Middle frontal gyrus (tissue), 1 donor: Measurements from ENCODE around the gene MORN1.

Source experiments
- DNase-seq: peaks from one replicate; pipeline ENCODE4 v3.0.0-alpha.2; 2015; ENCODE audit warnings: low spot score; ENCODE audit errors: extremely low spot score

MORN1 gene

DNA sequence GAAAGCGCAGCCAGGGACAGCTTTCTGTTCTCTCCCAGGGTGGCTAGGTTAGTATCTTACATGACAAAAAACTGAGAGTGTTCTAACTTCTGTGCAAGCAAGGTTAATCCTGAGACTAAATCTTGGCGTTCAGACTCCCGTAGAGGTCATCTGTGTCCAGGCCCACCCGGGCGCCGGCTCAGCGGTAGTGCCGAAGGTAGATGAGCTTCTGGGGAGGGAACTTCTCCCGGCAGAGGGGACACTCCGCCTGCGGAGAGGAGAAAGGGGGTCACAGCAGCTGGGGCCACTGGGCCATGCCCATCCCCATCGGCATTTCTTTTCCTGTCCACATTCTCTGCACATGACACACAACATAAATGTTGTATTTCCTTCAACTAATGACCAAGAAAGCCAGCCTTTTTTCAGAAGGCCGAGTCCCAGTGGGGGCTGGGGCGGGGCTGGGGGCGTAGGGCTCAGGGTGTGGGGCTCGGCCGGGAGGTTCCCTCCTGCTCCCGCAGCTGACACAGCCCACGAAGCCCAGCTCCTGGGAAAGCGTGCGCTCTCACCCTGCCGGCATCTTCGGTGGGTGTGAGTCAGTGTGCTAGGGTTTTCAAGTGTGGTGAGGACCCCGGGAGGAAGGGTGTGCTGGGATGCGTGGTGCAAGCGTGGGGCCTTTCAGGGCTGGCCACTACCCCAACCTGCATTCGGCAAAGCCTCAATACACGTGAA, 14.4 kb upstream of the MORN1 start:
- DNase-seq = no peak

DNA sequence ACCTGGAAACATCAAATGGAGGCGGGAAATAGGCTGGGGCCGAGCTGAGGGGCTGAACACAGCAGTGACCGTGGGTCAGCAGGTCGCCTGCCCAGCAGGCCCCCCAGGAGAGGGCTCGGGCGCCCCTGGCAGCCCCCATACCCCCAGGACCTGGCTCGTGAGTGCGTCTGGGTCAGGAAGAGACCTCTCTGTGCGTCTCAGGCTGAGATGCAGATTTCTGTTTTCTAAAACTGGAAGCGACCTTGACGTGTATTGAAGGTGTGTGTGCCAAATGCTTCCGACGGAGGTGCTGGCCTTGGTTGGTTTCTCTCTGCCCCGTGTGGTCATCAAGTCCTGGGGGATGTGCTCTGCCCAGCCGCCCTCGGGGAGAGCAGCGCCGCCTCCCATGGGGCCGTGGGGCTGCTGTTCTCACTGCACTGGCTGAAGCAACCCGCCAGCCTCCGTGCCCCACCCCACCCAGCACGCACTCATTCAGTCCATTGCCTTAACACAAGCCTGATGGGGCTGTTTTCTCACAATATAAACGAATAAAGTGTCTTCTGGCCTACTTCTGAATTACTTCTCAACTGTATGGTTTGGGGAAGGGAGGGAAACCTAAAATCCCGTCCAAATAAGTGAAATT, 13.6 kb upstream of the MORN1 start:
- DNase-seq = no peak

DNA sequence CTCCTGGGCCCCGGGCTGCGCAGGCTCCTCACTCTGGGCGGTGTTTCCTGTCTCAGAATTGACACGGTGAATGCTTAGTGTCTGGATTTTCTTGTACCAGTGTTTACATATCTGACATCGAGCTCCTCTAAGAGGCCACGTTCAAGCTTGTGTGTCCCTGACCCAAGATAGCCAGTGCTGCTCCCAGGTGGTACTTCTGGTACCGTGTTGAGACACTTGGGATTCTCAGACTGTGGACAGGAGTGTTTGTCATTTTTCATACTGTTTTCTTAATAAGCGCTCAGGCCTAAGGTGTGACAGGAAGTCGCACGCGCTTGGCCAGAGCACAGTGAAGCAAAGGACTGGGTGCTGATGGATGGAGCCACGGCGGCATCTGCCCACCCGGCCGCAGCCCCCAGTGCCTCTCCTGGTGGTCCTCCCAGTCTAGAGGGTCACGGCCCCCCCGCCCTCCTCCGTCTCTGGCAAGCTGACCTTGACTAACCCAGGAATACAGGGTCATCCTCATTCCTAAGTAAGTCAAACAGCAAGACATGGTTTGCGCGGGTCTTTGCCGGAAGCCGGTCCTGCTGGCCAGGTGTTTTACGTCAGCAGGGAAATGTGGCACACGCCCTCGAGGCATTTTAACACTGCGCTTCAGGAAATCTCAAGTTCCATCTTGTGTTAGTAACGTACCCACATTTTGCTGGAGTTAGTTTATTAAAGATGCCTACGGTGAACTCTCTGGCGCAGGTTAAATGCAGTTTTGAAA, 13.0 kb upstream of the MORN1 start:
- DNase-seq = no peak

DNA sequence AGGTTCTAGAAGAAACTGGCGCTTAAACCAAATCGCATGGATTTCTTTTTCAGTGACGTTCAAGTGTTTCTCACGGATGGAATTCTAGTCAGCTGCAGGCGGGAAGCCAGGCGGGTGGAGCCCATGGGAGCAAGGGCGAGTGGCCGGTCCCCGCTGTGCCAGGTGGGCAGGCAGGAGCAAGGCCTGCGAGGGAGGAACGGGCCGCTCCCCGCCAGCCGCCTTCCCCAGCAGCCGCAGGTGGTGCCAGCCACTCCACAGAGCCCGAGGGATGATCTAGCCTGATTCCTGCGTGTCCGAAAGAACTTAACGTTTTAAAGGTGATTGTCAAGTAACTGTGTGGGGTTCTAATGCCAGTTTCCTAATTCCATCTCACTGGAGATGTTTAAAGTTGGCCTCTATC, 11.9 kb upstream of the MORN1 start:
- no peak for DNase-seq

DNA sequence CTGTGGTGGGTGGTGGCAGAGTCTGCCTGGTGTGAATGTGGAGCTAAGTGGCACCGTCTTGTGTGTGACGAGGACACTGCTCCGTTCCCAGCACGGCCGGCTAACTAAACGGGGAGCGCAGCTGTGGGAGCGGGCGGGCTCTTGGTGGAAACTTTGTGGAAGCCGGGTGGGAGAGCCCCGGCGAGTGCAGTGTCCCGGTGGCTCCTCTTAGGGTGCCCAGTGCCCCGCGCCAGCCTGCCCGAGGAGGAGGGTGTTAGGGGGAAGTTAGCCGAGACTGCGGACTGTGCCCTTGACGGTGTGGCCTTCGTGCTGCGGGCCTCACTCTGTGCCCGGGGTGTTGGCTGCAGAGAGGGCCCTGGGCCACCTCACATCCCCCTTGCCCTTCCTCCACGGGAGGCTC, 11.1 kb upstream of the MORN1 start:
- DNase-seq = no peak

DNA sequence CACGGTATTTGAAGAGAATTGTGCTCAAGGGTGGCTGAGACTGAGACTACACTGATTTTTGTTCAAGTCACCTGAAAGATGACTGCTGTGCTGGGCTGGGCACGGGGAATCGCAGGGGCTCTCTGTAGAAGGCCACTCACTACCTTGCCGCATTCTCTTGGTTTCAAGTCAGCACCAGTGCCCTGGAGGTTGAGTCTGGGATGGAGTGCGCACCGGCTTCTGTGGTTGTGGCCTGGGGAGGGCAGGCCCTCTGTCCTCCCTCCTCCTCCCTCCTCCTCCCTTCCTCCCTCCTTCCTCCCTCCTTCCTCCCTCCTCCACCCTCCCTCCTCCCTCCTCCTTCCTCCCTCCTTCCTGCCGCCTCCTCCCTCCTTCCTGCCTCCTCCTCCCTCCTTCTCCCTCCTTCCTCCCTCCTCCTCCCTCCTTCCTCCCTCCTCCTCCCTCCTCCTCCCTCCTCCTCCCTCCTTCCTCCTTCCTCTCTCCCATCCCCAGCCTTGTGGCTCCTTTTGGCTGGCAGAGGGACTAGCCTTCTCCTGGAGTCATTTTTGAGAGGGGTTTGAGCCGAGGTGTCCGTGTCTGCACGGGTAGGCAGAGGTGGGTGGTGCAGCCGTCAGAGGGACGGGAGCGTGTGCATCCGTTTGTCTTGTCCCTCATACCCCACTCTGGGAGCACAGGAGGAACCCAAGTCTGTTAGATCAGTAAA, 9.7 kb upstream of the MORN1 start:
- DNase-seq = no peak

DNA sequence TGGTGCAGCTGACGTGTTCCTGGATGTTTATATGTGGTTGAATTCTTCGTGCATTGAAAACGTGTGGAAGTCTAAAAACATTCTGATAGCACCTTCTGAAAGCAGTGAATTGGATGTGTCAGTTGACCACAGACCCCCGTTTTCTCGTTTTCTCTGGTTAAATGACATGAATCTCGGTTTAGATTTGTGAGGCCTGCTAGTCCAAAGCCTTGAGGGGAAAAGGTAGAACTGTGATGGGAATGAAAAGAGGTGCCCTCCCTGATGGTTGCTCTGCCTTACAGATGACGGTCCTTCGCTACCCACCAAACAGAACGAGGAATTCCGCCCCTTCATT, 9.2 kb upstream of the MORN1 start:
- DNase-seq = no peak

DNA sequence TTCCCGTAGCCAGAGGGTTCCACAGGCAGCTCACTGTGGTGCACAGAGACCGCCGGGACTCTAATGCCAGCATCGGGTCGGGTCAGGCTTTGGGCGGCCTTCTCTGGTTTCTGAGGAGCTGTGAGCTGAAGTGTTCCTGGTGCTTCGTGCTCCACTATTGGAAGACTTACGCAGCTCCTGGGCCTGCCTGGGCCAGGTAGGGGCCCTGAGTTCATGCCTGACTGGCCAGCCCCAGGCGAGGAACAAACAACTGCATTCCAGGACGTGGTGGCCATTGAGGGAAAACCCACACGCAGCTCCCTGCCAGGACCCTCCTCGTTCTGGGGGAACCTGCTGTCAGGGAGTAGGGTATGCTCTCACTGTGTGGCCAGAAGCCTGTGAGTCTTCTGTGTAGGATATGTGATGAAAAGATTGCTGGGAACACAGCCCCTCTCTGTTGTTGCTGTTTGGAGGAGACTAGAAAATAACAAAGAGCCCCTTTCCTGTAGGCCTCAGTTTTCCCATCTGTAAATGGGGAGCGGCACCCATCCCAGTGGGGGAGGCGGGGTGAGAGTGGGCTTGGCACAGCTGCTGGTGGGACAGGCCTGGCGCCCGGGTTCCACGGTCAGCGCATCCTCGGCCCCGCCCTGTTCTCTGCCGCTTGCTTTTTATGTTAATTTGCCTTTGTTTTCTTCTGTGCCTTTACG, 8.7 kb upstream of the MORN1 start:
- DNase-seq = no peak

DNA sequence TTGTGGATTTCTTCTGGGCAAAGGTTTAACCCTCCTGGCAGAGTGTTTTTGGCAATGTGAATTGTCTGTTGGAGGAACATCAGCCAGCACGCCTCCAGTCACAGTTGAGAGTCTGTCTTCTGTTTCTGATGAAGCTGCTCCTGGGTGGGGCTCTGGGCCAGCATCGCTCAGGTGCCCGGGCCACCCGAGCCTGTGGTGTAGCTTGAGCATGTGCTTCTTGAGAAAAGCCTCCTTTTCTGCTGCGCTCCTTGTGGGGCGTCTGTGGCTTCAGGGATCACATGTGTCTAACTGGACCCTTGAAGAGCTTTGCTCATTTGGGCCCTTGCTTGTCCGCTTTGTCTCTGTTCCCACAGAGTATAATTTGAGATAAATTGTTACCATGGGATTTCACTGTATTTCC, 7.5 kb upstream of the MORN1 start:
- no peak for DNase-seq

DNA sequence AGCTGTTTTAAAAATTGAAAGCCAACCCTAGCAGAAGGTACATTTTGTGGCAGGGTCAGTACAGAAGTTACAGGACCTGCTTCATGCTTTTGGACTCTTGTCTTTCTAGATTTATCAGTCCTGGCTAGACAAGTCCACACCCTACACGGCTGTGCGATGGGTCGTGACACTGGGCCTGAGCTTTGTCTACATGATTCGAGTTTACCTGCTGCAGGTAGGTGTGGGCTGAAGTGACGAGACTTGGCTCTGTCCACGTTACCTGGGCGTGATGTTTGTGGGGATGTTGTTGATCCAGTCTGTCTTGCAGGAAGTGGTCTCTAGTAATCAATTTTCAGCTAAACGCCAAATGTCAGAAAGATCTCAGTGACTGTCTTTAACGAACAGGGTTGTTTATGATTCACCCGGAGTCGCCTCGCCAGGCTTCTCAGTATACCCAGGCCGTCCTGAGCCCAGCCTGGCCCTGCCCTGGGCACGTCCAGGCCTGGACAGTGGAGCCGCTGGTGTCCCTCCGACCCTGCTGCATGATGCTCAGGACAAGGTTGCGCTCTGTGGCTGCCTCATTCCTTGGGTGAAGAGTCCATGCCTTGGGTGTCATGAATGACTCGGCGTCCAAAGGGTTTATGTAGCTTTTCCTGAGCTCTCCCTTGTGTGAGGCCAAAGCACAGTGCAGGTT, 5.8 kb upstream of the MORN1 start:
- no peak for DNase-seq

DNA sequence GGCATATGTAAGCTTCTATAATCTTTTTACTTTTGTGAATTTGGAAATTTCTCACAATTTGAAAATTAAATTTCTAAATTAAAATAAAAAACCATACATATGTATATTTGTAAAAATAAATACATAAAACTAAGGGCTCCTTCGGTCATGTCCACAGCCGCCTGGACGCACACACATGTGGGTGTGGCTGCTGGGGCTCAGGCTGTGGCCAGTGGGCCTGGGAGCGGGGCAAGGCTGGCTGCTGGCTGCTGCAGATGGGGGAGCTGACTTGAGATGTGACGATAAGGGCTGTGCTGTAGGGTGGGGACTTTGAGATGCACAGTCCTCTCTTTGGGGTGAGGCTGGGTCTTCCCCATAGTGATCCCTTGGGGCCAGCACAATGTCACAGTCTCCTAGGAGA, 5.1 kb upstream of the MORN1 start:
- no peak for DNase-seq

DNA sequence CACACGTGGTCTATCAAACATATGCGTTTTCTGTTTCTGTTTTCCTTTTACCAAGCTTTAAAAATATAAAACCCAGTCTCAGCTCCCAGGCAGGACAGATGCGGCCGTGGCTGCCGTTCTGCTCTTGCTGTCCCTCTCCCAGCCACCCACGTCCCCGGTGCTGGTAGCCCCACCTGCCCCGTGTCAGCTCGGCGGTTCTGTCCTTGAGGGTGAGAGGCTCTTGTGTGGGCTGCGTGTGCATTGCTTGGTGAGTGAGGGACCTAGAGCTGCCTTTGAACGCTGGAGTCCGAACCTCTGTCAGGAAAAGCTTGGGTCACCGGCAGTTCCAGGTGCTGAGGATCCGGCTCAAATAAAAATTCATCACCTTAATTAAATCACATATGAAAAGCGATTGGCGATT, 4.7 kb upstream of the MORN1 start:
- no peak for DNase-seq

DNA sequence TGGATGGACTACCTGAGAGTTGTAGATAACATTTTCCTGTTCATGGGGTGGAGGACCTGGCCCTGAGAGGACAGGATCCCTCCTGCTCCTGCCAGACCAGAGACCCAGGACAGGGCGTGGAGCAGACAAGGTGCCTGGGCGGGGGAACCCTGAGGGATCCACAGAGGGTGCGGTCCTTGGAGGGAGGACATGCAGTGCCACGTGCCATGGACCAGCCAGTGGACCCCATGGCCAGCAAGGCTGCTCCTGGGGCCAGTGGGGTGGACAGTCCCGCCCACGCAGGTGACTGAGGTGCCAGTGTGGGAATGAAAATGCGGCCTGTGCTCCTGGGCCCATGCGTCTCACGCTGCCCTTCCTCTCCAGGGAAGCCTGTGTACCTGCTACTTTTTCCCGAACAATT, 3.9 kb upstream of the MORN1 start:
- DNase-seq = no peak

DNA sequence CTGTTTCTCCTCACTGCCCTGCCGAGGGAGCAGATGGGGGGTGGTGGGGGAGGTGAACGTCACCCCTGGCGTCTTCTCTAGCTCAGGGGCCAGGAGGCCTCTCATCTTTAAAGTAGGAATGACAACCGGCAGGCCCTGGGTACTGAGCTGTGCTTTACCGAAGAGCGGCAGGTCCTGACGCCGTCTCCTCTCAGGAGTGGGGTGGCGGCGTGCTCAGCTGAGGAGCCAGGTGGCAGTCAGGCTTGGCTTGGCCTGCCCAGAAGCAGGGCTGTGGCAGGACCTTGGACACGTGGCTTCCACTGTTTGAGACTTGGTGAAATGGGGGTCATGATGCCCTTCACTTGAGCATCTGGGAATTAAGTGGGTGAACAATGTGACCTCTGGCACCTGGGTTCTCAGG, 3.4 kb upstream of the MORN1 start:
- DNase-seq = no peak

DNA sequence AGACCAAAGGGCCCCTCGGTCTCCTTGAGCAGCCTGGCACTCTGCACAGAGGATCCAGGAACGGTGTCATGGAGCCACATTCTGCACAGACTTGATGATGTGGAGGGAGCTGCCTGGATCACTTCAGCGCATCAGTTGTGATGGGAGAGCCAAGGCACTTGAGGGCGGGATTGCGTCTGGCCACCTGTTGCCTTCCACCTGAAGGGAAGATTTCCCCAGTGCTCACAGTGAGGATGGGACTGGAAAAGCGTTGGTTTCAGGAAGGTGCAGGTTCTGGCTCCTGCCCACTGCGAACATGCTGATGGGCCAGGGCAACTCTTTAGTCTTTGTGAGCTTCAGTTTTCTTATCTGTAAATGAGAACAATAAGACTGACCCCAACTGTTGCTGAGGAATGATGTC, 2.9 kb upstream of the MORN1 start:
- DNase-seq = no peak

DNA sequence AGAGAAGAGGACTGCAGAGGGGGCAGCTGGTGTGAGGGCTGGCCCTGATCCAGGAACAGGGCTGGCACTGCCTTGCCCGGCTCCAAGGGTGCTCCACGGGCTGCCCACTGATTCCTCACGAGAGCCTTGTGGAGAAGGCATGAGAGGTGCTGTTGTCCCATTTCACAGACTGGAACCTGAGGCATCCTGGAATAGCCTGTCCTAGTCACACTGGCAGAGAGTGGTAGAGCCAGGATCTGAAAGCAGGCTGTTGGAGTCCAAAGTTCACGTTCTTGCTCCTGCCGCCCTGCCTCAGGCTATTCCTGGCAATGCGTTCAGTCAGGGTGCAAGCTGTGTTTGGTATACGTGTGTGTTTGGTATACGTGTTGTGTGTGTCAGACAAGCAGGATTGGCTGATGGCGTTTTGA, 2.1 kb upstream of the MORN1 start:
- no peak for DNase-seq

DNA sequence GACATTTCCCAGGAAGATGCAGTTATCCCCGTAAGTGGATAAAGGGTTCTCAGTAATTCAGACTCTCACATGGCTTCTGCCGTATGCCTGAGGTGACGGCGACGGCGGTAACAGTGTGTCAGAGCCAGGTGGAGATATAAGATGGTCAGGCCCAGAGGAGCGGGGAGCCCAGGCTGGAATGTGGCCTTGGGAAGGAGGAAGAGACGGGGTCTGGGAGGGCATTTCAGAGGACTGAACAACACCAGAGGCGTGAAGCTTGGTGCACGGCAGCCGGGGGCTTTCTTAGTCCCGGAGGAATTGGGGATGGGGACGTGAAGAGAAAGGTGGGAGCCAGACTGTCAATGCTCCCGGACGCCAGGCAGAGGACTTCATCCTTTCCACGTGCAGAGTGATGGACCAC, 1.3 kb upstream of the MORN1 start:
- DNase-seq = no peak

DNA sequence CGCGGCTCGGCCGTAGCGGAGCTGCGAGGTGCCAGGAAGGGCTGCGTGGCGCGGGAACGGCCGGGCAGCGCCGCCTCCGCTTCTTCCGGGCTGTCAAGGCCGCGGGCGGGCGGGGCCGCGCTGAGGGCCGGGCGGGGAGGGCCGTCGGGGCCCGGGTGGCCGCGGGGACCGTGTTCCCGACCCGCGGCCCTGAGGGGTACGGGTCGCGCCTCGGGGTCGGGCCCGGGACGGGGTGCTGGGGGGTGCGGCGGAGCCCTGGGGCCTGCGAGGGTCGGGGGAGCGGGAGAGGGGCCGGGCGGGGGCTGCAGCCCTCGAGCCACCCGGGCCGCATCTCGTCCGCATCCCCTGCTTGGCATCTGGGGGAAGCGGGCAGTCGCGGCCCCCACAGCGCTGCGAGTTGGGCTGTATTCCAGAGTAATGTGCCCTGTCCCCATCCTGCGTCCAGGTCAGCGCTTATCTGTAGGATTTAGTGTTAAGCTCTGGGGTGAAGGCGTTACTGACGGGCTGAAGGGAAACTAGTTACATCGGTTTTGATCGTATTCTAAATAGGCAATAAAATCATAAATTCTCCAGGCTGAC, 666 bp upstream of the MORN1 start:
- DNase-seq = no peak

DNA sequence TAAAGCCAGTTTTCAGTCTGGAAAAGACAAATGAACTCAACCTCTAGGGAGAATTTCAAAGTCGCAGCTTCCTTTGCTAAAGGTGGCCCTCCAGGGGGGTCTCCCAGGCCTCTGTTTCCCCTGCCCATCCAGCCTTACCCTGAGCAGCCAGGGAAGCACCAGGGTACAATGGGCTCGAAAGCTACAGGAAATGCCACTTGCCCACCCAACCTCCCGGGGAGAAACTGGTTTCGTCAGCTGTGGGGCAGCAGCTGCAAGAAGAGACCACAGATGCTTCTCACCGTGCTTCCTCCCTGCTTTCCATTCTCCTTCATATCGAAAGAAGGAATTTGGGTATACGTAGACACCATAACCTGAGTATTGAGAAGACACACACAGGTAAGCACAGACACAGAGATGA, 1.7 kb downstream of the MORN1 start:
- DNase-seq = no peak

DNA sequence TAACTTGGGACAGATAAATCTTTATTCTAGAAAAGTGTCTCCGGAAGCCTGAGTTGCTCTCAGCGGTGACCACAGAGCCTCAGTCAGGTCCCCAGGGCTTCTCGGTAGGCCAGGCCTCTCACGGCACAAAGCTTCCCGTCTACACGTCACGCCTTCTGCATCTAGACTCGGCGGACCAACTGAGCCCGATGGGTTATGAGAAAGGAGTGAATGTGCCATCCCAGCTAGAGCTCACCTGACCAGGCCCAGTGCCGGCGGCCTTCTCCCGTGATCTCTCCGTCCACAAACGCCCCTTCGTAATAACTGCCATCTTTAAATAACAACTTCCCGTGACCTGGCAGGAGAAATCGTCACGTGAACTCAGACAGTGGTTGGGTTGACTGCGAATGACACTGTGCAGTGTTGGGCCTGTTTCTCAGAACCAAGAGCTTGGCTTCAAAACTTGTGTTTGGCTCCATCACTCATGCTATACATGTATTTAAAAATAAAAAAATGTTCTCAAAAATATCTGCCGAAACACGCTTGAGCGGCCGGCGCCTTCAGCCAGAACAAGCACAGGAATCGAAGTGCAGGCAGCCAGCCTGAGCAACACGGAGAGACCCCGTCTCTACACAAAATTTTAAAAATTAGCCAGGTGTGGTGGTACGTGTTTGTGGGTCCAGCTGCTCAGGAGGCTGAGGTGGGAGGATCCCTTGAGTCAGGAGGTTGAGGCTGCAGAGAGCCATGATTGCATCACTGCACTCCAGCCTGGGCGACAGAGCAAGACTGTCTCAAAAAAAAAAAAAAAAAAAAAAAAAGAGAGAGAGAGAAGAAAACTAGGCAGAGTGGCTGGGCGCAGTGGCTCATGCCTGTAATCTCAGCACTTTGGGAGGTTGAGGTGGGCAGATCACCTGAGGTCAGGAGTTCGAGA, 3.1 kb downstream of the MORN1 start:
- no peak for DNase-seq
